ENCODE measurements around the gene EIF3B. TPM values are rescaled to one million over a fixed set of nuclear protein-coding genes. Genes with fewer than 3 reads are reported as not detected.
"Not testable (repeated sequence)": the region's sequence is repeated elsewhere in the genome, so short reads cannot be mapped to it uniquely, and the experiment has no call there.

Gene EIF3B
- total RNA-seq, 1 donor from 2014 or later: 132 TPM

- Mint-ChIP-seq H3K9me3 (ENCODE audit: unreplicated experiment) (no peaks in the 10 kb centered on the region), H3K4me3 (ENCODE audit: unreplicated experiment) (no peak overlapping the region), H3K27me3 (ENCODE audit: unreplicated experiment) (no peaks in the 10 kb centered on the region), H3K4me1 (ENCODE audit: unreplicated experiment) (no peaks in the 10 kb centered on the region), H3K27ac (ENCODE audit: unreplicated experiment) (no peak overlapping the region), H3K36me3 (ENCODE audit: unreplicated experiment) (peaks cover 57% of the 10 kb centered on the region)
- no peak for TF ChIP-seq CTCF (IDR thresholded peaks at IDR 0.05)
- DNase-seq (ENCODE audit: extremely low spot score, unreplicated experiment): no peak
These were observed 19.0 kb downstream of the EIF3B start for GRCh38 chr7:2373646-2374045.

- Mint-ChIP-seq H3K9me3 (ENCODE audit: unreplicated experiment) (no peaks in the 10 kb centered on the region), H3K4me1 (ENCODE audit: unreplicated experiment) (no peaks in the 10 kb centered on the region), H3K27ac (ENCODE audit: unreplicated experiment) (no peak overlapping the region), H3K36me3 (ENCODE audit: unreplicated experiment) (peaks cover 53% of the 10 kb centered on the region), H3K27me3 (ENCODE audit: unreplicated experiment) (no peaks in the 10 kb centered on the region), H3K4me3 (ENCODE audit: unreplicated experiment) (no peak overlapping the region)
- TF ChIP-seq CTCF (IDR thresholded peaks at IDR 0.05): no peak
- DNase-seq (ENCODE audit: extremely low spot score, unreplicated experiment): no peak
These were observed 19.8 kb downstream of the EIF3B start for GRCh38 chr7:2374401-2374800.

GRCh38 chr7:2374830-2375728 is 20.5 kb downstream of the EIF3B start:
- H3K27me3 Mint-ChIP-seq (ENCODE audit: unreplicated experiment): no peaks in the 10 kb centered on the region

GRCh38 chr7:2376351-2377154 is 21.9 kb downstream of the EIF3B start:
- no peak overlapping the region for H3K27ac Mint-ChIP-seq (ENCODE audit: unreplicated experiment)
- DNase-seq (ENCODE audit: extremely low spot score, unreplicated experiment): no peak
- no peaks in the 10 kb centered on the region for H3K27me3 Mint-ChIP-seq (ENCODE audit: unreplicated experiment)
- peaks cover 60% of the 10 kb centered on the region for H3K36me3 Mint-ChIP-seq (ENCODE audit: unreplicated experiment)
- no peaks in the 10 kb centered on the region for H3K9me3 Mint-ChIP-seq (ENCODE audit: unreplicated experiment)
- H3K4me3 Mint-ChIP-seq (ENCODE audit: unreplicated experiment): no peak overlapping the region
- TF ChIP-seq CTCF (IDR thresholded peaks at IDR 0.05): no peak
- no peaks in the 10 kb centered on the region for H3K4me1 Mint-ChIP-seq (ENCODE audit: unreplicated experiment)

More at GRCh38 chr7:2374830-2375728, 20.5 kb downstream of the EIF3B start:
- Mint-ChIP-seq H3K36me3 (ENCODE audit: unreplicated experiment) (peaks cover 56% of the 10 kb centered on the region), H3K27ac (ENCODE audit: unreplicated experiment) (no peak overlapping the region), H3K4me3 (ENCODE audit: unreplicated experiment) (no peak overlapping the region), H3K9me3 (ENCODE audit: unreplicated experiment) (no peaks in the 10 kb centered on the region), H3K4me1 (ENCODE audit: unreplicated experiment) (no peaks in the 10 kb centered on the region)
- no peak for DNase-seq (ENCODE audit: extremely low spot score, unreplicated experiment)
- TF ChIP-seq CTCF (IDR thresholded peaks at IDR 0.05): no peak

- peaks cover 56% of the 10 kb centered on the region for H3K36me3 Mint-ChIP-seq (ENCODE audit: unreplicated experiment)
- not testable (repeated sequence) for H3K27ac Mint-ChIP-seq (ENCODE audit: unreplicated experiment); H3K4me3 Mint-ChIP-seq (ENCODE audit: unreplicated experiment); H3K4me1 Mint-ChIP-seq (ENCODE audit: unreplicated experiment); H3K9me3 Mint-ChIP-seq (ENCODE audit: unreplicated experiment); H3K27me3 Mint-ChIP-seq (ENCODE audit: unreplicated experiment); DNase-seq (ENCODE audit: extremely low spot score, unreplicated experiment)
These were observed 22.9 kb downstream of the EIF3B start for GRCh38 chr7:2377492-2377891.

GRCh38 chr7:2378125-2378524 is 23.5 kb downstream of the EIF3B start:
- peaks cover 55% of the 10 kb centered on the region for H3K36me3 Mint-ChIP-seq (ENCODE audit: unreplicated experiment)
- not testable (repeated sequence) for H3K27me3 Mint-ChIP-seq (ENCODE audit: unreplicated experiment)

More at GRCh38 chr7:2378125-2378524, 23.5 kb downstream of the EIF3B start:
- H3K27ac Mint-ChIP-seq (ENCODE audit: unreplicated experiment); H3K9me3 Mint-ChIP-seq (ENCODE audit: unreplicated experiment); DNase-seq (ENCODE audit: extremely low spot score, unreplicated experiment); H3K4me1 Mint-ChIP-seq (ENCODE audit: unreplicated experiment); H3K4me3 Mint-ChIP-seq (ENCODE audit: unreplicated experiment): not testable (repeated sequence)
